ENCODE measurements around the gene BEND7. TPM values are rescaled to one million over a fixed set of nuclear protein-coding genes. Genes with fewer than 3 reads are reported as not detected.
"Not testable (repeated sequence)": the region's sequence is repeated elsewhere in the genome, so short reads cannot be mapped to it uniquely, and the experiment has no call there.

The BEND7 gene
- total RNA-seq, 3 donors from 2014 or later: 17.1 to 33.4 (median 28.7) TPM

- Histone ChIP-seq H3K36me3 (ENCODE audit: low read depth) (no peaks in the 10 kb centered on the region), H3K4me3 (no peak overlapping the region), H3K9me3 (no peaks in the 10 kb centered on the region), H3K4me1 (ENCODE audit: low read depth) (no peaks in the 10 kb centered on the region)
- ATAC-seq: no peak
- intact Hi-C loops (cut with DNase I, micrococcal nuclease): no loop called here
- TF ChIP-seq CTCF (IDR thresholded peaks at IDR 0.05): no peak
- no peak for DNase-seq
These were observed 115.9 kb downstream of the BEND7 start for GRCh38 chr10:13412894-13413293.

DNA sequence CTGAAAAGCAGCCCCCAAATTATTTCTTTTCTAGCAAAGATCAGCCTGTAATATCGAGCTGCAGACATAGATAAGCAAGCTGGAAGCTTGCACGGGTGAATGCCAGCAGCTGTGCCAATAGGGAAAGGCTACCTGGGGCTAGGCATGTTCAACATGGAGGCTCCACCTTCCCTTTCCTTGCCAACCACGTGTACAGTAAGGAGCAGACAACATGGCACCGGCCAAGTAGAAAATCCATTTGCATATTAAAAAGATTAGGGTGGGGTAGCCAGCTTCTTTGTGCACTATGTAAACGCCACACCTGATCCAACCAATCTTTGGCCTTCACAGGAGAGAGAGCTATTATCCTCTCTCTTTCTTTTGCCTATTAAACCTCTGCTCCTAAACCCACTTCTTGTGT lies 124.0 kb downstream of the BEND7 start:
- TF ChIP-seq CTCF (IDR thresholded peaks at IDR 0.05): no peak

DNA sequence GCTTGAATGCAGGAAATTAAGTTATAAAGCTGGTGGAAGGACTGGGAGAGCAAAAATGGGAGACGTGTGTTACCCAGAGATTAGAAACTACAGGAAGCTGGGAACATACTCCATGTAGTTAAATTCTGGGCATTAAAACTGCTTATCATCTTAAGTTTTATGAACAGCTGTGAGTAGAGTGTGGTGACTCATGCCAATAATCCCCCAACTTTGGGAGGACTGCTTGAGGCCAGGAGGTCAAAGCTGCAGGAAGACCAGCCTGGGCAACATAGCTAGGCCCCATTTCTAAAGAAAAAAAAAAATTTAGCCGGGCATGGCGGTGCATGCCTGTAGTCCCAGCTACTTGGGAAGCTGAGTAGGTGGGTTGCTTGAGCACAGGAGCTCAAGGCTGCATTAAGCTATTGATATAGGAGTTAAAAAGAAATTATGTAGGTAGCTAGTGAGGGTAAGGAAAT lies 124.5 kb downstream of the BEND7 start:
- no peak for DNase-seq
- intact Hi-C loops (cut with DNase I, micrococcal nuclease): no loop called here
- no peak for TF ChIP-seq CTCF (IDR thresholded peaks at IDR 0.05)
- ATAC-seq: peak; percentile 73
- H3K4me1 ChIP-seq (ENCODE audit: low read depth): no peaks in the 10 kb centered on the region
- no peaks in the 10 kb centered on the region for H3K9me3 ChIP-seq
- no peaks in the 10 kb centered on the region for H3K36me3 ChIP-seq (ENCODE audit: low read depth)
- no peak overlapping the region for H3K4me3 ChIP-seq

More for the DNA sequence above, 124.0 kb downstream of the BEND7 start:
- H3K4me1 ChIP-seq (ENCODE audit: low read depth): no peaks in the 10 kb centered on the region
- no peak overlapping the region for H3K4me3 ChIP-seq
- ATAC-seq: peak; percentile 56
- no peaks in the 10 kb centered on the region for H3K9me3 ChIP-seq
- intact Hi-C loops (cut with DNase I, micrococcal nuclease): no loop called here
- H3K36me3 ChIP-seq (ENCODE audit: low read depth): no peaks in the 10 kb centered on the region
- DNase-seq: peak in 1 of 3 donors; percentile 37

GRCh38 chr10:13403426-13403825 lies 125.4 kb downstream of the BEND7 start:
- H3K9me3 ChIP-seq; H3K4me1 ChIP-seq (ENCODE audit: low read depth); intact Hi-C loops (cut with DNase I, micrococcal nuclease); H3K36me3 ChIP-seq (ENCODE audit: low read depth); ATAC-seq; H3K4me3 ChIP-seq; DNase-seq: not testable (repeated sequence)

- Histone ChIP-seq H3K9me3 (no peaks in the 10 kb centered on the region), H3K4me1 (ENCODE audit: low read depth) (no peaks in the 10 kb centered on the region), H3K4me3 (no peak overlapping the region), H3K36me3 (ENCODE audit: low read depth) (no peaks in the 10 kb centered on the region)
- DNase-seq: no peak
- intact Hi-C loops (cut with DNase I, micrococcal nuclease): no loop called here
- ATAC-seq: no peak
- no peak for TF ChIP-seq CTCF (IDR thresholded peaks at IDR 0.05)
These were observed 126.8 kb downstream of the BEND7 start for GRCh38 chr10:13402021-13402420.

DNA sequence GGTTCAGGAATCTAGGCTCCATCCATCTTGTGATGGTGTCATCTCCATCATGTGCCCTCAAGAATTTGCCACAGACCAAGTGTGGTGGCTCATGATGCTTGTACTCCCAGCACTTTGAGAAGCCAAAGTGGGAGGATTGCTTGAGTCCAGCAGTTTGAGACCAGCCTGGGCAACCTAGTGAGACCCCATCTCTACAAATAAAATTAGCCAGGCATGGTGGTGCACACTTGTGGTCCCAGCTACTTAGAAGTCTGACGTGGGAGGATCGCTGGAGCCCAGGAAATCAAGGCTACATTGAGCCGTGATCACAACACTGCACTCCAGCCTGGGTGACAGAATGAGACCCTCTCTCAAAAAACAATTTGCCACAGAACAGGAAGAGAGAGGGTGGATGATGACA lies 127.7 kb downstream of the BEND7 start:
- no peaks in the 10 kb centered on the region for H3K4me1 ChIP-seq (ENCODE audit: low read depth)
- ATAC-seq: no peak
- H3K36me3 ChIP-seq (ENCODE audit: low read depth): no peaks in the 10 kb centered on the region
- no peak for DNase-seq
- TF ChIP-seq CTCF (IDR thresholded peaks at IDR 0.05): no peak
- no peaks in the 10 kb centered on the region for H3K9me3 ChIP-seq
- intact Hi-C loops (cut with DNase I, micrococcal nuclease): no loop called here
- no peak overlapping the region for H3K4me3 ChIP-seq
